Small intestine (tissue), 7 donors: ENCODE measurements around the gene KLC1. TPM values are rescaled to one million over a fixed set of nuclear protein-coding genes. Genes with fewer than 3 reads are reported as not detected.

Source experiments
- DNase-seq, 2 donors: peaks; one replicate each; pipeline versions ENCODE4 v3.0.0 to v3.0.0-alpha.2; 2013
- FAIRE-seq: peaks from 2 replicates; lab custom pipeline; 2012; peaks lifted over from hg19 to GRCh38; lab: Jason Lieb, UNC
- H3K27ac ChIP-seq, 3 donors: one replicate each; pipeline ENCODE4 v1.5.1; 2013; ENCODE audit warnings: low read length in 2 of 3, mild to moderate bottlenecking in 2 of 3, control low read depth in 1 of 3, inconsistent platforms in 1 of 3, low read depth in 1 of 3, moderate library complexity in 1 of 3
- H3K27me3 ChIP-seq, 3 donors: one replicate each; pipeline ENCODE4 v1.6.1; 2013; ENCODE audit warnings: low read length in 3 of 3, inconsistent platforms in 1 of 3; ENCODE audit not compliant: control insufficient read depth in 3 of 3, insufficient read depth in 3 of 3
- H3K36me3 ChIP-seq, 3 donors: one replicate each; pipeline ENCODE4 v1.6.1; 2013; ENCODE audit warnings: low read length in 3 of 3, inconsistent platforms in 1 of 3, low read depth in 1 of 3, mild to moderate bottlenecking in 1 of 3, moderate library complexity in 1 of 3; ENCODE audit not compliant: control insufficient read depth in 3 of 3, insufficient read depth in 2 of 3
- H3K4me1 ChIP-seq, 3 donors: one replicate each; pipeline ENCODE4 v1.6.1; 2013; ENCODE audit warnings: low read length in 2 of 3, inconsistent platforms in 1 of 3, low read depth in 1 of 3, mild to moderate bottlenecking in 1 of 3, moderate library complexity in 1 of 3; ENCODE audit not compliant: control insufficient read depth in 3 of 3, insufficient read depth in 2 of 3
- H3K4me3 ChIP-seq, 3 donors: one replicate each; pipeline ENCODE4 v1.5.1; 2013; ENCODE audit warnings: low read length in 3 of 3, control low read depth in 1 of 3, inconsistent platforms in 1 of 3, low read depth in 1 of 3, mild to moderate bottlenecking in 1 of 3, moderate library complexity in 1 of 3
- H3K9me3 ChIP-seq, 2 donors: one replicate each; pipeline ENCODE4 v1.6.1; 2013; ENCODE audit warnings: low read depth in 1 of 2, low read length in 1 of 2; ENCODE audit not compliant: control insufficient read depth in 2 of 2, insufficient read depth in 1 of 2
- WGBS, 3 donors: extraction: QIAGEN DNeasy Blood & Tissue Kit; methylation state at CpG; one replicate each; pipeline ENCODE4 v1.1.7; 2013; 5-methylcytosine and 5-hydroxymethylcytosine counted together
- polyA plus RNA-seq, 4 donors: library from polyadenylated mRNA; stranded (reverse) in 3 of 4; unstranded in 1 of 4; fragments of 200-250 nt in 3 of 4; fragments of 120-200 nt in 1 of 4; gene quantifications; one replicate each; pipeline versions ENCODE4 v1.2.1 to v1.2.3, GENCODE V29; 2013
- donor health status: healthy with polysubstance abuse.
- donor health status: control.
- donor health status: control.
- donor health status: Bipolar disorder and iron deficiency.
- donor health status: healthy.

KLC1 gene
- polyA plus RNA-seq, 4 donors: 45.9 to 74.4 (median 67.4) TPM

DNA sequence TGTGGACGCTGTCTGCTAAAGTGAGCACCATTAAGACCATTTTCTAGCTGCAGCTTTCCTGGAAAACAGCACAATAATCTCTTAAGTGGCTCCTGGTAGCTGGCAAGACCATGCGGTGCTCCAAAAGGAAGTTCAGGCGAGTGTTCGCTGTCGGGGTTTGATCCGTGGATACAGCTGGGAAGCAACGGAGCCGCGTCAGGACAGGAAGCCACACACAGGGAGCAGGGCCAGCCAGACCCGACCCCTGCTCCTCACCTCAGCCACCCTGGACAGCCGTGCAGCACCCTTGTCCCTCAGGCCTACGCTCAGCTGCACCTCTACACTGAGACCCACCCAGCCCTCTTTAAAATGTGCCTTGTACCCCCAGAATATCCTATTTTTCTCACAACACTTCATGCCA, 106.0 kb downstream of the KLC1 start:
- H3K9me3 ChIP-seq: no peaks in the 10 kb centered on the region
- DNase-seq (no peak), FAIRE-seq (no peak)
- no peaks in the 10 kb centered on the region for H3K4me1 ChIP-seq
- H3K27me3 ChIP-seq: no peaks in the 10 kb centered on the region
- no peak overlapping the region for H3K4me3 ChIP-seq
- peaks cover 6 to 91% (median 10%) of the 10 kb centered on the region in 3 donors for H3K36me3 ChIP-seq
- no peak overlapping the region for H3K27ac ChIP-seq
- WGBS, 3 donors: 78 to 89% (median 84%) methylated on average over 12 of the region's 12 CpGs

DNA sequence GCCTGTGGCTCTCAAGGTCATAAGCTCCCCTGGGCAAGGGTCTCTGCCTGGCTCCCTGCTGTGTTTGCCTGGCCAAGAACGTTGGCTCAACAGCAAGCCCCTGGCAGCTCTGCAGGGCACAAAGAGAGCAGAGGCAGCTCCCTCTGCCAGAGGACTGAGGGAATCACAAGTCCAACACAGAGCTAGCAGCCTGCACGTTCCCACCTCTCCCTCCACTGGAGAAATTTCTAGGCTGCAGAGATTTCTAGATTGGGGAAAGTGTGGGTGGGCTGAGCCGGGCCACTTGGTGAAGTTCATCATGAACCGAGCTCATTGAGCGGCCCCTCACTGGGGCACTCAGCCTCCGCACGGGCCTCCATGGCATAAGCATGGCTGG, 106.4 kb downstream of the KLC1 start:
- Histone ChIP-seq H3K27me3 (no peaks in the 10 kb centered on the region), H3K9me3 (no peaks in the 10 kb centered on the region), H3K27ac (no peak overlapping the region), H3K4me1 (no peaks in the 10 kb centered on the region), H3K36me3 (peaks cover 6 to 91% (median 14%) of the 10 kb centered on the region in 3 donors), H3K4me3 (no peak overlapping the region)
- 72 to 88% (median 80%) methylated on average over 7 of the region's 7 CpGs for WGBS, 3 donors
- FAIRE-seq (no peak), DNase-seq (no peak)

DNA sequence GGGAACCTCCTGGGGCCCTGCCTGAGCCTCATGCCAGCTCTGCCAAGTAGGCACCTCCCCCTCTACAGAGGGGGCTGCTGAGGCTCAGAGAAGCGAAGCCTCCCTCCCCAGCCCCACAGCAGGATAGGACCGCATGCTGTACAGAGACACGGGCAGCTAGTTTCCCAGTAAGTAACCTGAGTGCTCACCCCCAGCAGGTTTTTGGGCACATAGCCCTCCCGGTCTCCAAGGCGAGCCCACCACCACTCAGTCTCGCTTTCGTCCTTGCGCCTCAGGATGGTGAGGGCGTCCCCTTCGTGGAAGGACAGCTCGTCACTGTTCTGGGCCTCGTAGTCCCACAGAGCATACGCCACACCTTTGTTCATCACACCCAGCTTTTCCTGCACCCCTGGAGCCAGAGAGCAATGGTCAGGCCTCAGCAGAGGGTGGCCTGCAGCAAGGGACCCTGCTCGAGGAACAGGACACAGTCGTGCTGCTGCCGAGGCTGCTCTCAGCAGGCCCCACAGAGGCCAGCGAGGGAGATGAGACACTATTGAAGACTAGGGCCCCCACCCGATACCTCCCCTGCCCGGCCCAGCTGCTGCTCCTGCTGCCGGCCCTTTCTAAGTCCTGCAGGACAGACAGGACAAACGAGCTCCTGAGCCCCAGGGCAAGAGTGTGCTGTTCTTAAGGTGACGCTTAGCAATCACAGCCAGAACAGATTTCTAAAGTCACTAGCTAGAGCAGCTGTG, 107.0 kb downstream of the KLC1 start:
- H3K9me3 ChIP-seq: no peaks in the 10 kb centered on the region
- WGBS, 3 donors: 84 to 87% (median 86%) methylated on average over 22 of the region's 22 CpGs
- no peaks in the 10 kb centered on the region for H3K27me3 ChIP-seq
- H3K4me3 ChIP-seq: no peak overlapping the region
- H3K4me1 ChIP-seq: no peaks in the 10 kb centered on the region
- H3K27ac ChIP-seq: no peak overlapping the region
- FAIRE-seq (no peak), DNase-seq (no peak)
- H3K36me3 ChIP-seq: peaks cover 6 to 90% (median 16%) of the 10 kb centered on the region in 3 donors

DNA sequence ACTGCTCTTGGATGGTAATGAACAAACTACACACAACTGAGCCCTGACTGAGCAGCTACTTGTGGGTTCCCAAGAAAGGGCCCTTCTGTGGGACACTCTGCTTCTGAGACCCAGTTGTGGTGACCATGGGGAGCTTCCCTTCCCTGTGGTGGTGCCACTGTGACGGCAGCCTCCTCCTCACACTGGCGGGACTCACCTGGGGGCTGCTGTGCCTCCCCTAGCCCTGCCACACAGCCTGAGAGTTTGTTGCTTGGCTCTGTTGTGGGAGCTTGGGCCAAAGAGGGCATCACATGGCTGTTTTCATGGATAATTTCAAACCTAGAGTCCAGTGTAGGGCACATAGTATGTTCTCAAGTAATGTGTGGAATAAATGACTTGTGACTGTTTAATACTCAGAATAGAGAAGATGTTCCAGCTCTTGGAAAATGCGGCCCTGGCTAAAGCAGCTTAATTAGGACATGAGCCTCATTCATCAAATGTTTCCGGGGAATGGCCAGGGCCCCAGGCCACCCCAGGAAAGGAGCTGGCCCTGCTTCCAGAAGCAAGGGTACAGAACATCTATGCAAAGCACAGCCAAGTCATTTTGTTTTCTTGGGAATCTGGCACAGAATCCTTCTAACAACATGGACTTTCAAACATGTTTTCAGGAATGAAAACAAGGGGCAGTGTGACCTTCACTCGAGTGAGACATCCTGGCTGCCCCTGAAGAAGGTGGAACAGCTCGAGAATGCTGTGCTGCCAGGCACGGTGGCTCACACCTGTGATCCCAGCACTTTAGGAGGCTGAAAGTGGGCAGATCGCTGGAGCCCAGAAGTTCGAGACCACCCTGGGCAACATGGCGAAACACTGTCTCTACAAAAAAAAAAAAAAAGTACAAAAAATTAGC, 107.8 kb downstream of the KLC1 start:
- peaks cover 6 to 93% (median 16%) of the 10 kb centered on the region in 3 donors for H3K36me3 ChIP-seq

DNA sequence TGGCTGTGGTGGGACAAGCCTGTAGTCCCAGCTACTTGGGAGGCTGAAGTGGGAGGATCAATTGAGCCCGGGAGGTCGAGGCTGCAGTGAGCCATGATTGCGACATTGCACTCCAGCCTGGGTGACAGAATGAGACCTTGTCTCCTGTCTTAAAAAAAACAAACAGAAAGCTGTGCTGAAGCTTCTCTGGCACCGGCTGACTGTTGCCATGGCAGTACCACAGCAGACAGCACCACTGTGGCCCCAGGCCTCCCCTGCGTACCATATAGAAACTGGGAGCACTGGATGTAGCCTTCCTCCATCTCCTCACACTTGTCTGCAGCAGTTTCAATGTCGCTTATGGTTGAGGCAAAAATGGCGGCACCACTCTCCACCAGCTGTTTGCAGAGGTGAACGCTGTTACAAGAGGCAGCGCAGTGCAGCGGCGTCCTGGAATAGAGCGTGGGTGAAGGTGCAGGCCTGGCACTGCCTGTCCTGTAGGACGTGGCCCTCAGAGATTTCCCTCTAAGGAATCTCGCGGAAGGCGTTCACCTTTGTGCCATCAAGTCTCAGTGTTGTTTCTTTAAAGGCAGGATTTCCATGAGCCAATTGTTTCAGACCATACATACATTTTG, 108.5 kb downstream of the KLC1 start:
- Histone ChIP-seq H3K9me3 (no peaks in the 10 kb centered on the region), H3K27ac (no peak overlapping the region), H3K36me3 (peaks cover 6 to 93% (median 19%) of the 10 kb centered on the region in 3 donors)

More for the DNA sequence above, 107.8 kb downstream of the KLC1 start:
- Histone ChIP-seq H3K4me1 (no peaks in the 10 kb centered on the region), H3K27ac (peak overlapping the region in 1 of 3 donors; percentile 1), H3K9me3 (no peaks in the 10 kb centered on the region), H3K4me3 (no peak overlapping the region), H3K27me3 (no peaks in the 10 kb centered on the region)
- FAIRE-seq (no peak), DNase-seq (no peak)
- WGBS, 3 donors: 79 to 96% (median 88%) methylated on average over 10 of the region's 10 CpGs

DNA sequence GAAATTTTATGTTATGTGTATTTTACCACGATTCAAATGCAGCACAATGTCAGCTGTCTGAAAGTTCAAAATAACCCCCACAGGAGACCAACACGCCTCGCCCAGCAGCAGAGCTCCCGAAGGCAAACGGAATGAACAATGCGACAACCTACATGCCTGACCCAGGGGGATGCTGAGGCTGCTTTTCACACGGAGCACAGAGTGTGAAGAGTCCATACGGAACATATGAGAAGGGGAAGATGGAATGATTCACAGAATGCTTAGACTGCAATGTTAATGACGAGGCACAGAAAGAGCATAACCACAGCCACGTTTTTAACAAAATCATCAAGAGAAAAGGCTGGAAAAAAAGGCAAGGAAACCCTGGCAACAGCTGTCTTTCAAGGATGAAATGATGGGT, 109.2 kb downstream of the KLC1 start:
- no peaks in the 10 kb centered on the region for H3K4me1 ChIP-seq
- no peak overlapping the region for H3K4me3 ChIP-seq
- H3K9me3 ChIP-seq: no peaks in the 10 kb centered on the region
- no peak for FAIRE-seq
- H3K27ac ChIP-seq: no peak overlapping the region
- no peaks in the 10 kb centered on the region for H3K27me3 ChIP-seq
- no peak for DNase-seq
- WGBS, 3 donors: 84 to 88% (median 88%) methylated on average over 10 of the region's 10 CpGs
- H3K36me3 ChIP-seq: peaks cover 6 to 91% (median 19%) of the 10 kb centered on the region in 3 donors

More for the DNA sequence above, 108.5 kb downstream of the KLC1 start:
- H3K27me3 ChIP-seq: no peaks in the 10 kb centered on the region
- FAIRE-seq (no peak), DNase-seq (no peak)
- WGBS, 3 donors: 91 to 93% (median 91%) methylated on average over 16 of the region's 16 CpGs
- H3K4me3 ChIP-seq: no peak overlapping the region
- no peaks in the 10 kb centered on the region for H3K4me1 ChIP-seq

DNA sequence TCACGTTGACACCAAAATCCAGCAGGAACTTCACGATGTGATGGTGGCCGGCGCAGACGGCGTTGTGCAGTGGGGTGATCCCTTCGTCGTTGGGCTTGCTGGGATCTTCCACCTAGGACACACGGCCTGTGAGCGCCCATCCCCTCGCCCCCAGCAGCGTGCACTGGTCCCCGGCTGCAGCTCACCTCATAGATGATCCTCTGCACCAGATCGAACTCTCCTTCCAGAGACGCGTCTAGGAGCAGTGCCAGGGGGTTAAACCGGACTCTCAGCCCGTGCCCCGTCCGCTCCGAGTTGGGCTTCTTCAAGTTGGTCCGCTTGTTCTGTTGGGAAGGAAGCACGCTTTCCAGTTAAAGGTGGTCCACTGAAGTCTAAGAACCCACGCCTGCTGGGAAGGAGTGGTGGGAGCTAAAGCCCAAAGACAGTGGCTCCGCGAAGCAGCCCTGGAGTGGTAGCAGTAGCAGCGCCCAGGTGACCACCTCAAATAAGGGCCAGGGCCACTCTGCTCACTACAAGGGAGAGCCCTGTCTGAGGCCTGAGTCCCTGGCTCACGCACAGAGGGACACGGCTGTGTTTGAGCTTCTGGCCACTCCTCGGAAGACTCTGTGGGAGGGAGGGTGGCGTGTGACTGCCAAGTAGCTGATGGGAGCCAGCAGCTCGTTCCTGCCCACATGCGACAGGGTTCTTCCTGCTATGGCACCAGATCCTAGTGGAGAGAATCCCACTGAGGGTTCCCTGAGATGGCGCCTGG, 109.9 kb downstream of the KLC1 start:
- WGBS, 3 donors: 92 to 93% (median 92%) methylated on average over 34 of the region's 34 CpGs
- Histone ChIP-seq H3K27ac (no peak overlapping the region), H3K4me1 (peaks cover 0 to 3% (median 0%) of the 10 kb centered on the region in 3 donors), H3K4me3 (no peak overlapping the region), H3K9me3 (no peaks in the 10 kb centered on the region), H3K36me3 (peaks cover 3 to 90% (median 19%) of the 10 kb centered on the region in 3 donors), H3K27me3 (no peaks in the 10 kb centered on the region)
- DNase-seq (no peak), FAIRE-seq (no peak)

DNA sequence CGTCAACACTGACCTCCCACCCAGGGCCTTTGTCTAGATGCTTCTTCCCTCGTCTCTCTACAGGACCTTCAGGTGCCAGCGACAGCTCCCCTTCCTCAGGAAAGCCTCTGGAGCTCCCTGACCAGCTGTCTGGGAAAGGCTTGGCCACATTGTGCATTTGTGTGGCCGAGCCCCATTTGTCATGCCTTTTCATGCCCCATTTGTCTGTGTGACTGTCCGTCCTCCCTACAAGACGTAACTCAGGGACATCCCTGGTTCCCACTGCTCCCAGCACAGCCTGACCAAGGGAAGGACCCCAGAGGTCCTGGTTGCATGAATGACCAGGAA, 110.4 kb downstream of the KLC1 start:
- Histone ChIP-seq H3K9me3 (no peaks in the 10 kb centered on the region), H3K4me3 (no peak overlapping the region), H3K27me3 (no peaks in the 10 kb centered on the region), H3K4me1 (peaks cover 0 to 3% (median 0%) of the 10 kb centered on the region in 3 donors), H3K27ac (no peak overlapping the region), H3K36me3 (peaks cover 0 to 89% (median 19%) of the 10 kb centered on the region in 3 donors)
- DNase-seq (no peak), FAIRE-seq (no peak)
- WGBS, 3 donors: 92 to 98% (median 94%) methylated on average over 6 of the region's 6 CpGs
